ENCODE results near the gene GRK3. TPM values are rescaled to one million over a fixed set of nuclear protein-coding genes. Genes with fewer than 3 reads are reported as not detected.

Gene GRK3
- total RNA-seq, 4 donors from 2014 or later: 8.2 to 12.9 (median 10.2) TPM

- no peak overlapping the region for H3K27ac ChIP-seq
- H3K9me3 ChIP-seq: no peaks in the 10 kb centered on the region
- H3K4me3 ChIP-seq: no peak overlapping the region
- no peaks in the 10 kb centered on the region for H3K27me3 ChIP-seq
- H3K36me3 ChIP-seq: no peaks in the 10 kb centered on the region
- WGBS, 2 donors: 76 to 99% methylated on average over 4 of the region's 4 CpGs
- TF ChIP-seq POLR2A (IDR thresholded peaks at IDR 0.05) (no peak), CTCF (IDR thresholded peaks at IDR 0.05) (no peak), EP300 (IDR thresholded peaks at IDR 0.05) (no peak)
- no peak for DNase-seq (ENCODE audit: low spot score in 2 of 2)
- peaks cover 0 to 49% (median 18%) of the 10 kb centered on the region in 4 donors for H3K4me1 ChIP-seq
Observed at GRCh38 chr22:25626624-25626990, 62.1 kb downstream of the GRK3 start.

DNA sequence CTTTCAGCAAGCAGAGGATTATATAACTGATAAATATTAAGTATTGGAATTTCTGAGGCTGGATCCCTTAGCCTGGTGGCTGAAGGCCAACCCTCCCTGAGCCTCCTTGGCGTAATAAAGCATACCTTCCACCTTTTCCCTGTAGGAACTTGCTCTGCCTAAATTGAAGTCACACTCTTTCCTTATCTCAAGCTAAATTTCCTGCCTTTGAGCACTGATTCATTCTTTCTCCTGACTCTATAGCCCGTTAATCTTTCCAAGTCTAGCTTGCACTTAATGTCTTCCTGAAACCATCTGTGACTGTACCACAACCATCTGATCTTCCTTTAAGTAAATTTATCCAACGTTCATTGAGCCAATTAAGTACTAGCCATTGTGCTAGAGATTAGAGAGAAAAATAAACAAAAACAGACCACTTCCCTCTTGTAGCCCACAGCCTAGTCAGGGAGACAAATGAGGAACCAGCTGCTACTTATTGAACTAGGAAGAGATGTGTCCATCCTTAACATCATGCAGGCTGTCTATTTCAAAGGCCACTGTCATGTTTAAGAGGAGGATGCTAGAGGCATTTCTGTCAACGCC, 62.9 kb downstream of the GRK3 start:
- Histone ChIP-seq H3K4me3 (no peak overlapping the region), H3K4me1 (peaks cover 0 to 50% (median 19%) of the 10 kb centered on the region in 4 donors), H3K36me3 (no peaks in the 10 kb centered on the region), H3K27ac (no peak overlapping the region), H3K27me3 (no peaks in the 10 kb centered on the region), H3K9me3 (no peaks in the 10 kb centered on the region)
- DNase-seq (ENCODE audit: low spot score in 2 of 2): no peak
- 40 to 42% methylated on average over 4 of the region's 4 CpGs for WGBS, 2 donors
- TF ChIP-seq POLR2A (IDR thresholded peaks at IDR 0.05) (no peak), CTCF (IDR thresholded peaks at IDR 0.05) (no peak), EP300 (IDR thresholded peaks at IDR 0.05) (no peak)

DNA sequence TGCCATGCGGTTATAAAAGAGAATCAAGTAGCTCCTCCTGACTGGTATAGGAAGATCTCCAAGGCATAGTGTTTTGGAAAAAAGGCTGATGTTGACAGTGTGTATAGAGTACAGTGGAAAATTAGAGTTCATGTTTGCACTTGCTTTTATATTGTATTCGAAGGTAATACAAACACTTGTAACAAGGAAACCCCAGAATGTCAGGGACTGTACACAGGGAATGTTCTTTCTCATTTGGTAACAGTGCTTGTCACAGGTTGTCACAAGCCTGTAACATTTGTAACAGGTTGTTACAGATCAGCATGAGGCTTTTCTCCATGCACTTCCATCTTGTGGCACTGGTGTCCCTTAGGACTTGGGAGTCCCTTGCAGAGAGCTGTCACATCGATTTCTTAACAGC, 64.0 kb downstream of the GRK3 start:
- no peak for DNase-seq (ENCODE audit: low spot score in 2 of 2)
- Histone ChIP-seq H3K9me3 (no peaks in the 10 kb centered on the region), H3K27ac (no peak overlapping the region), H3K4me1 (peaks cover 0 to 50% (median 19%) of the 10 kb centered on the region in 4 donors), H3K4me3 (no peak overlapping the region), H3K36me3 (no peaks in the 10 kb centered on the region), H3K27me3 (no peaks in the 10 kb centered on the region)
- 54 to 59% methylated on average over 3 of the region's 3 CpGs for WGBS, 2 donors
- TF ChIP-seq EP300 (IDR thresholded peaks at IDR 0.05): no peak

DNA sequence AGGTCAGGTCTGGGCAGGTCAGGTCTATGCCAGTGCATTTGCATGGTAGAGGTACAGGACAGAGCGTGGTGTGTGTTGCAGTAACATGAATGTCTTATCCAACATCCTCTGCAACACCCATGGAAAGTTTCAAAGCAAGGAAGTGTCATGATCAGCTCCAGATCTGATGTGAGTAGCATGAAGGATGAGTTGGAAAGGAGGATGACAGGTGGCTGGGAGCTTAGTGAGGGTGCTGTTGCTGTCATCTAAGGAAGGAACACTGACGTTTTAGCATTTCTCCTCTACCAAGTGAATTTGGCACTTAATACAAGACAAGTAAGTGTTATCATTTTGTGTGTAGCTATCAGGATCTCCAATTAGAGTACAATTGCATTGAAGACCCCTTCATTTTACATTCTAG, 65.1 kb downstream of the GRK3 start:
- peak overlapping the region in 1 of 4 donors; percentile 17 for H3K27ac ChIP-seq
- DNase-seq (ENCODE audit: low spot score in 2 of 2): no peak
- H3K36me3 ChIP-seq: no peaks in the 10 kb centered on the region
- H3K4me3 ChIP-seq: no peak overlapping the region
- no peaks in the 10 kb centered on the region for H3K27me3 ChIP-seq
- H3K4me1 ChIP-seq: peaks cover 0 to 50% (median 19%) of the 10 kb centered on the region in 4 donors
- 80 to 81% methylated on average over 2 of the region's 2 CpGs for WGBS, 2 donors
- H3K9me3 ChIP-seq: no peaks in the 10 kb centered on the region
- TF ChIP-seq EP300 (IDR thresholded peaks at IDR 0.05): no peak
- TF ChIP-seq POLR2A (IDR thresholded peaks at IDR 0.05): no peak
- no peak for TF ChIP-seq CTCF (IDR thresholded peaks at IDR 0.05)

- H3K4me1 ChIP-seq: peaks cover 0 to 50% (median 19%) of the 10 kb centered on the region in 4 donors
- H3K9me3 ChIP-seq: no peaks in the 10 kb centered on the region
- no peaks in the 10 kb centered on the region for H3K36me3 ChIP-seq
- DNase-seq (ENCODE audit: low spot score in 2 of 2): no peak
- H3K27me3 ChIP-seq: no peaks in the 10 kb centered on the region
- no peak overlapping the region for H3K4me3 ChIP-seq
- WGBS, 2 donors: 26 to 36% methylated on average over 5 of the region's 5 CpGs
- H3K27ac ChIP-seq: peak overlapping the region in 2 of 4 donors; percentile 3 to 58
- TF ChIP-seq POLR2A (IDR thresholded peaks at IDR 0.05) (no peak), CTCF (IDR thresholded peaks at IDR 0.05) (no peak), EP300 (IDR thresholded peaks at IDR 0.05) (peak in 1 of 2 donors; percentile 24)
Observed at GRCh38 chr22:25630447-25630846, 66.0 kb downstream of the GRK3 start.
